ENCODE measurements around the gene STARD10. TPM values are rescaled to one million over a fixed set of nuclear protein-coding genes. Genes with fewer than 3 reads are reported as not detected.
A peak's percentile ranks its signal among the peaks of the same experiment; 100 is the strongest.

STARD10 gene
- total and polyA plus RNA-seq, 9 of the 15 experiments (the other 6 are each of a cell fraction or from before 2014, with no cell fraction given), result 0.15 to 52.9 (median 32.3) TPM

DNA sequence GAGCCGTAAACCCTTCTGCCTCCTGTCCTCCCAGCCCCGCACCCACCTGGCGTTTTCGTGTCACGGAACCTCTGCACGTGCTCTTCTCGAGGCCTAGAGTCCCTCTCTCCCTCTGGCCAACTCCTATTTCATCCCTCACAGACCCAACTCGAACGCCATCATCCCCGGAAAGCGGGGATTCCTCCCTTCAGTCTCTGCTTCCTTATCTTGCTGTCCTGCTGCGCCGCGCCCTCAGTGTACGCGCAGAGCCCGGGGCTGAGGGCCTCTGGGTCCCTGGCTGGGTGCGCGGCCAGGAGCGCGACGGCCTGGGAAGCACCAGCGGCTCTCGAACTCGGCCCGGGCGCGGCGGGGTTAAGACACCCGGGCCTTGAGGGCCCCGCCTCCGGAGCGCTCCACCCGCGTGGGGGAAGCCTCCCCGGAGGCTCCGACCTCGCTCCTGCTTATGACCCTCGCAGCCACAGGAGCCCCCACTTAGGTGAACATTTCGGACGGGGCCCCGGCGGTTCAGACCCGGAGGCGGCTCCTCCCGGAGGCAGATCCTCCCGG, 20.0 kb upstream of the STARD10 start (continued):
- TF ChIP-seq, protein P1, sequence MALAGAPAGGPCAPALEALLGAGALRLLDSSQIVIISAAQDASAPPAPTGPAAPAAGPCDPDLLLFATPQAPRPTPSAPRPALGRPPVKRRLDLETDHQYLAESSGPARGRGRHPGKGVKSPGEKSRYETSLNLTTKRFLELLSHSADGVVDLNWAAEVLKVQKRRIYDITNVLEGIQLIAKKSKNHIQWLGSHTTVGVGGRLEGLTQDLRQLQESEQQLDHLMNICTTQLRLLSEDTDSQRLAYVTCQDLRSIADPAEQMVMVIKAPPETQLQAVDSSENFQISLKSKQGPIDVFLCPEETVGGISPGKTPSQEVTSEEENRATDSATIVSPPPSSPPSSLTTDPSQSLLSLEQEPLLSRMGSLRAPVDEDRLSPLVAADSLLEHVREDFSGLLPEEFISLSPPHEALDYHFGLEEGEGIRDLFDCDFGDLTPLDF (CRISPR knock-in tag; IDR thresholded peaks at IDR 0.05), result 0 out of 2 replicates have a peak, but pooled peaks have one; percentile 44
- TF ChIP-seq ATF7 (IDR thresholded peaks at IDR 0.05) (peak; percentile 100), HNRNPH1 (optimal IDR thresholded peaks at IDR 0.05; ENCODE audit: low read depth, low read length) (no peak), ZNF134 (CRISPR knock-in tag; conservative IDR thresholded peaks at IDR 0.05) (no peak), FOXK1 (CRISPR knock-in tag; IDR thresholded peaks at IDR 0.05; ENCODE audit: borderline replicate concordance) (no peak), ZNF347 (CRISPR knock-in tag; IDR thresholded peaks at IDR 0.05; ENCODE audit: low read depth) (no peak), CREBBP (IDR thresholded peaks at IDR 0.05; ENCODE audit: low read depth, low read length) (no peak), JUN (IDR thresholded peaks at IDR 0.05; ENCODE audit: borderline replicate concordance, low read depth, low read length) (no peak), JUN (CRISPR knock-in tag; IDR thresholded peaks at IDR 0.05; ENCODE audit: borderline replicate concordance) (no peak), FOXJ2 (tag; IDR thresholded peaks at IDR 0.05) (no peak), ZNF224 (CRISPR knock-in tag; IDR thresholded peaks at IDR 0.05) (no peak), NR2F6 (CRISPR knock-in tag; IDR thresholded peaks at IDR 0.05) (no peak), HDAC1 (IDR thresholded peaks at IDR 0.05) (peak in 1 of 2 experiments; percentile 79; a peak in 2 of 4 replicates), KLF16 (IDR thresholded peaks at IDR 0.05) (no peak), SMARCE1 (IDR thresholded peaks at IDR 0.05) (0 out of 2 replicates have a peak, but pooled peaks have one; percentile 44)
- TF ChIP-seq, protein P2, sequence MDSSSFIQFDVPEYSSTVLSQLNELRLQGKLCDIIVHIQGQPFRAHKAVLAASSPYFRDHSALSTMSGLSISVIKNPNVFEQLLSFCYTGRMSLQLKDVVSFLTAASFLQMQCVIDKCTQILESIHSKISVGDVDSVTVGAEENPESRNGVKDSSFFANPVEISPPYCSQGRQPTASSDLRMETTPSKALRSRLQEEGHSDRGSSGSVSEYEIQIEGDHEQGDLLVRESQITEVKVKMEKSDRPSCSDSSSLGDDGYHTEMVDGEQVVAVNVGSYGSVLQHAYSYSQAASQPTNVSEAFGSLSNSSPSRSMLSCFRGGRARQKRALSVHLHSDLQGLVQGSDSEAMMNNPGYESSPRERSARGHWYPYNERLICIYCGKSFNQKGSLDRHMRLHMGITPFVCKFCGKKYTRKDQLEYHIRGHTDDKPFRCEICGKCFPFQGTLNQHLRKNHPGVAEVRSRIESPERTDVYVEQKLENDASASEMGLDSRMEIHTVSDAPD (CRISPR knock-in tag; IDR thresholded peaks at IDR 0.05), result no peak
- TF ChIP-seq, protein P3, sequence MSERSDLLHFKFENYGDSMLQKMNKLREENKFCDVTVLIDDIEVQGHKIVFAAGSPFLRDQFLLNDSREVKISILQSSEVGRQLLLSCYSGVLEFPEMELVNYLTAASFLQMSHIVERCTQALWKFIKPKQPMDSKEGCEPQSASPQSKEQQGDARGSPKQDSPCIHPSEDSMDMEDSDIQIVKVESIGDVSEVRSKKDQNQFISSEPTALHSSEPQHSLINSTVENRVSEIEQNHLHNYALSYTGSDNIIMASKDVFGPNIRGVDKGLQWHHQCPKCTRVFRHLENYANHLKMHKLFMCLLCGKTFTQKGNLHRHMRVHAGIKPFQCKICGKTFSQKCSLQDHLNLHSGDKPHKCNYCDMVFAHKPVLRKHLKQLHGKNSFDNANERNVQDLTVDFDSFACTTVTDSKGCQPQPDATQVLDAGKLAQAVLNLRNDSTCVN (CRISPR knock-in tag; IDR thresholded peaks at IDR 0.05), result peak; percentile 39; the same call in 1 of the 2 replicates
- TF ChIP-seq, protein P4, sequence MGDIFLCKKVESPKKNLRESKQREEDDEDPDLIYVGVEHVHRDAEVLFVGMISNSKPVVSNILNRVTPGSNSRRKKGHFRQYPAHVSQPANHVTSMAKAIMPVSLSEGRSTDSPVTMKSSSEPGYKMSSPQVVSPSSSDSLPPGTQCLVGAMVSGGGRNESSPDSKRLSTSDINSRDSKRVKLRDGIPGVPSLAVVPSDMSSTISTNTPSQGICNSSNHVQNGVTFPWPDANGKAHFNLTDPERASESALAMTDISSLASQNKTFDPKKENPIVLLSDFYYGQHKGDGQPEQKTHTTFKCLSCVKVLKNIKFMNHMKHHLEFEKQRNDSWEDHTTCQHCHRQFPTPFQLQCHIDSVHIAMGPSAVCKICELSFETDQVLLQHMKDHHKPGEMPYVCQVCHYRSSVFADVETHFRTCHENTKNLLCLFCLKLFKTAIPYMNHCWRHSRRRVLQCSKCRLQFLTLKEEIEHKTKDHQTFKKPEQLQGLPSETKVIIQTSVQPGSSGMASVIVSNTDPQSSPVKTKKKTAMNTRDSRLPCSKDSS (IDR thresholded peaks at IDR 0.05; ENCODE audit: low read depth, partially characterized antibody), result no peak
- TF ChIP-seq, protein P5, sequence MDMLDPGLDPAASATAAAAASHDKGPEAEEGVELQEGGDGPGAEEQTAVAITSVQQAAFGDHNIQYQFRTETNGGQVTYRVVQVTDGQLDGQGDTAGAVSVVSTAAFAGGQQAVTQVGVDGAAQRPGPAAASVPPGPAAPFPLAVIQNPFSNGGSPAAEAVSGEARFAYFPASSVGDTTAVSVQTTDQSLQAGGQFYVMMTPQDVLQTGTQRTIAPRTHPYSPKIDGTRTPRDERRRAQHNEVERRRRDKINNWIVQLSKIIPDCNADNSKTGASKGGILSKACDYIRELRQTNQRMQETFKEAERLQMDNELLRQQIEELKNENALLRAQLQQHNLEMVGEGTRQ (CRISPR knock-in tag; IDR thresholded peaks at IDR 0.05), result no peak
- TF ChIP-seq, protein P6, sequence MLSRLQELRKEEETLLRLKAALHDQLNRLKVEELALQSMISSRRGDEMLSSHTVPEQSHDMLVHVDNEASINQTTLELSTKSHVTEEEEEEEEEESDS (CRISPR knock-in tag; IDR thresholded peaks at IDR 0.05), result no peak

Measured in K562 (cell line).